Activated T-cell treated with anti-CD3 and anti-CD28 coated beads, Interleukin-2, amount 50 U/mL, for 48 hours (primary cell): ENCODE data around the gene SEL1L.
"Not testable (repeated sequence)": the region's sequence is repeated elsewhere in the genome, so short reads cannot be mapped to it uniquely, and the experiment has no call there.

Experiments
- DNase-seq, 2 experiments: peaks; one replicate each; pipeline ENCODE4 v3.0.0-alpha.2; 2020

Gene SEL1L

GRCh38 chr14:81523616-81524015, 10.0 kb downstream of the SEL1L start:
- no peak for DNase-seq

GRCh38 chr14:81523016-81523415, 10.6 kb downstream of the SEL1L start:
- no peak for DNase-seq

DNA sequence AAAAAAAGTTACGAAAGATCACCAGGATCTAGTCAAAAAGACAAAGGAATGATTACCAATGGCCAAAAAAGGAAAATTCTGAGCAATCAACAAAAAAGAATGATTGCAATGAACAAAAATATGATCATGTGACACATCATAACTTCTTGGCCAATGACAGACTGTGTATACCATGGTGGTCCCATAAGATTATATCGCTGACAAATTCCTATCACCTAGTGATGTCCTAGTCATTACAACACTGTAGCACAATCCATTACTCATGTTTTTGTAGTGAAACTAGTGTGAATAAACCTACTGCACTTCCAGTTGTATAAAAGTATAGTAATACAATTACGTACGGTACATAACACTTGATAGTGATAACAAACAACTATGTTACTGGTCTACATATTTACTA, 12.3 kb downstream of the SEL1L start:
- no peak for DNase-seq

GRCh38 chr14:81519200-81520011, 14.2 kb downstream of the SEL1L start:
- no peak for DNase-seq

DNA sequence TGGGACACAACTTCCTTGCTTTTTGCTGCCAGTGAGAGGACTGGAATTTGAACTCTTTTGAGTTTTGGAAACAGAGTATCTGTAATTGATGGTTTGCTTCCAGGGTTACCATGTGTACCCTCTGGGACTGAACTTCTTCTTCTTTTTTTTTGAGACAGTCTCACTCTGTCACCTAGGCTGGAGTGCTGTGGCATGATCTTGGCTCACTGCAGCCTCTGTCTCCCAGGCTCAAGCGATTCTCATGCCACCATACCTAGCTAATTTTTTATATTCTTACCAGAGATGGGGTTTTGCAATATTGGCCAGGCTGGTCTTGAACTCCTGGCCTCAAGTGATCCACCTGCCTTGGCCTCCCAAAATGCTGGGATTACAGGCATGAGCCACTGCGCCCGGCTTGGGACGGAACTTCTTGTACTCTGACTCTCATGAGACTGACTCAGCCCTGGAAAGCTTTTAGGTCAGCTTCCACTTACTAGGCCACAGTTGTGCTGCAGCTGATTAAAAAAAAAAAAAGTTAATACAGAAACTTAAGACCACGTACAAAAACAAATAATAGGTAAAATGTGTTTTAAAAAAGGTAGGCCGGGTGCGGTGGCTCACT, 15.8 kb downstream of the SEL1L start:
- no peak for DNase-seq

DNA sequence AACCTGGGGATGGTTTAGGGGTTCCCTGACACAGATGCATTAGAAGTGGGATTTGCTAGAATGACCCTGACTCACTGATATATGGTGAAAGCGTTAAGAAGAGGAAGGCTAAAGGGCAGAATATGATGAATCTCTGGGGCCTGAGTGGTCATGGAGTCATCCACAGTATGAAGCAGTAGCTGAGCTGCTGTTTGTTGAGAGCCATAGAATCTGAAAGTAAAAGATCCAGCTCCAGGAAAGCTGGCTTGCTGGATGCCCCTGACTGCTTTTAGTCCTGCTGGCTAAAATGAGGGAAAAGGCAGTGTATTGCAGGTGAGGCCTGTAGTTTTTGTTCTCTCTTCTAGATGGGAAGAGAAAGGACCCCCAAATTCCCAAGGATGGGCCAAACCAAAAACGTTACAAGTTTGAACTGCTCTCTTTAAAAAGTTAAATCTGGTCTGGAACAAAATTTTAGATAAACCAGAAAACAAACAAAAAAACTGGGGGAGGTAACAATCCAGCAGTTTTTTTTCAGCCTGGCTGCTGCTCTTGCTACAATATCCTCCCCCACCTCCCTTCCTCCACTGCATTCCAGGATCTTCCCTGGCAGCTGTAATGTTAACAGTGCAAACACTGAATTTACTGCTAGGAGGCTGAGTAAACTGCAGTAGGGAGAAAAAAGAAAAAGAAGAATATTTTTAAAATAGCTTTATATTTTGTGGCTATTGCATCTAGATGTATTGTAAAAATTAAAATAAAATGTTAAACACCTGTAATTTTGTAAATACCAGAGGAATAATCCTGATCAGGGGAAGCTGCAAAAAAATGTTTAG, 16.5 kb downstream of the SEL1L start:
- no peak for DNase-seq

DNA sequence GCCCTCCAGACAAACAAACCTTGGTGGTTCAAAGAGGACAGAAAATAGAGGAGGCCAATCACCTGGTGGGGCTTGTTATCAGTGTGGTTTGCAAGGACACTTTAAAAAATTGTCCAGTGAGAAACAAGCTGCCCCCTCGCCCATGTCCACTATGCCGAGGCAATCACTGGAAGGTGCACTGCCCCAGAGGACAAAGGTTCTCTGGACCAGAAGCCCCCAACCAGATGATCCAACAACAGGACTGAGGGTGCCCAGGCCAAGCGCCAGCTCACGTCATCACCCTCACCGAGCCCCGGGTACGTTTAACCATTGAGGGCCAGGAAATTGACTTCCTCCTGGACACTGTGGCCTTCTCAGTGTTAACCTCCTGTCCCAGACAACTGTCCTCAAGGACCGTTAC, 17.7 kb downstream of the SEL1L start:
- DNase-seq: not testable (repeated sequence)

GRCh38 chr14:81512826-81513225, 20.8 kb downstream of the SEL1L start:
- DNase-seq: not testable (repeated sequence)

DNA sequence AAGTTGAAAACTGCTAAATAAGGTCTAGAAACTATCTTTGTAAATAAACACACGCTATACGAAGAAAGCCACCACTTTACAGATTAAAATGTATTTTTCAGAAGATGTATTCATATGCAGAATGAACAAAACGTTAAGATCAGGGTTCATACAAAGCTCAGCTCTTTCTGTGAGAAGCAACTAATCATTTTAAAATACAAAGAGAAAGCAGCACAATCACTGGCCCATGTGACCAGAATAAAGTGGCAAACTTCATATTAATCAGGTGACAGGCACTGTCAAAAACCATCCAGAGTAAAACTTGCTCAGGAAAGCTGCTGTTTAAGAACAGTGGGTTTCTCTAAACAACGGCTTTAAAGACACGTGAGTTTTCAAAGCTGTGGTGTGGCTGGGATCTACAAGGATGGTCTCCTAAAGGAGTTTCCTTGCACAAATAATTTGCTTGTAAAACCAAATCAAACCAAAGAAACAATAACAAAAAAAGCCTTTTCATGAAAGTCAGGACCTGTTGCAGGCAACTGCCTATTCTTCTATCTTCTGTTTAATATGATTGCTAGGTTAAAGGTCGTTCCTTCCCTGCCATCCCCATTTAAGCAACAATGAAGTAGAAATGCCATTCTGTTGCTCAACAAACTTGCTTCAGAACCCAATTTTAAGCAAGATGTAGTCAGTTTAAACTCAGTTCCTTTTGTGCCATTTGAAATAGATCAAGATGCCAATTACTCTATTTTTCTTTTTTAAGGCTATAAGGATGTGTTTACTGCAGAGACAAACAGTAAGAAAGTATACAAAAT, 22.3 kb downstream of the SEL1L start:
- DNase-seq: no peak

DNA sequence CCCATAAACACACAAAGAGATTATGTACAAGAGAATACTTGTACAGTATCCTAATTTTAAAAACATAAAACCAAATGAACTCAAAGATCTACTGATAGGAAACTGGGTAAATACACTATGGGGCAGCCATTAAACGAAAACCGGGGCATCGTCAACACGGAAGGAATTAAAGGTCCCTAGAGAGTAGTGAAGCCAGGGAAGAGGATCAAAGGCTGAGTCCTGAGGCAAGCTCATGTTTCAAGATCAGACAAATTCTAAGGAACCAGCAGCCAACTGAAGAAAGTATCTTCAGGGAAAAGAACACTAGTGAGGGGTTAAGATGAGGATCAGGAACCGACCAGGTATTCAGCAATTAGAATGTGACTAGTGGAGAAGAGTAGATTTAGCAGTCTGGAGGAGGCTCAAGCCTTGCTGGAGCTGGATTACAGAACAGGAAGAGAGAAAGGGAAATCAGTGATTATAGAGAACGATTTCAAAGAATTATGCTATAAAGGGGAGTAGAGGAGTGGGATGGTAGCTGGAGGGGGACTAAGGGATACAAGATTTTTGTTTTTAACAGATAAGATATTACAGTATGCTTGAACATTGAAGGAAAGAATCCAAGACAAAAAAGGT, 23.7 kb downstream of the SEL1L start:
- no peak for DNase-seq

- no peak for DNase-seq
Observed at GRCh38 chr14:81509321-81509720, 24.3 kb downstream of the SEL1L start.

DNA sequence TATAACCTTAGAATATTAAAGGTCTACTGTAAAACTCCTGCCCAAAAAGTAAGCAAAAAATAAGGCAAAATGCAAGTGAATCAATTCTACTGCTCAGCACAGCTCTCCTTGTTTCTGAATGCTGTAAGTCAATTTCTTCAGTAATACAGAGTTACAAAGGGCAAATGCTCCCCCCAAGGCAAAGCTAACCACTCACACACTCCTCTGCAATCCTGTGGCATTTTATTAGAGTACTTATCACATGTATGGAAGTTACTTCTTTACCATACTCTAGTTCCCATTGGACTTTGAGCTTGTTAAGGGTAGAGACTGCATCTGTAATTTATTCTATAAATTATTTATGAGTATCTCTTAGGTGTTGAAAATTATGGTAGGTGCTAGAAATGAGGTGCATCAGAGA, 27.2 kb downstream of the SEL1L start:
- no peak for DNase-seq

DNA sequence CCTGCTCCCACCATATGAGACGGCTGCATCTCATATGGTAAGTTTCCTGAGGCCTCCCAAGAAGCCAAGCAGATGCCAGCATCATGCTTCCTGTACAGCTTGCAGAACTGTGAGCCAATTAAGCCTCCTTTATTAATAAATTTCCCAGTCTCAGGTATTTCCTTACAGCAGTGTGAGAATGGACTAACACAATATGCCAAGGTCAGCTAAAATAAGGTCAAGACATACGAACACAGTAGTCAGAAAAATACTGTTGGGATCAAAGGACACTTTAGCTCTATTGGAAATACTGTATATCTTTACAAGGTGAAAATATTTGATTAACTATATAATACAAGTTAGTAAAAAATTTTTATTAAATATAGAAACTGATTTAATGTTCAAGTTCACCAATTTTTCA, 28.8 kb downstream of the SEL1L start:
- no peak for DNase-seq

- DNase-seq: no peak
Observed at GRCh38 chr14:81485781-81486180, 47.9 kb downstream of the SEL1L start.

GRCh38 chr14:81485372-81485771, 48.3 kb downstream of the SEL1L start:
- DNase-seq: no peak

DNA sequence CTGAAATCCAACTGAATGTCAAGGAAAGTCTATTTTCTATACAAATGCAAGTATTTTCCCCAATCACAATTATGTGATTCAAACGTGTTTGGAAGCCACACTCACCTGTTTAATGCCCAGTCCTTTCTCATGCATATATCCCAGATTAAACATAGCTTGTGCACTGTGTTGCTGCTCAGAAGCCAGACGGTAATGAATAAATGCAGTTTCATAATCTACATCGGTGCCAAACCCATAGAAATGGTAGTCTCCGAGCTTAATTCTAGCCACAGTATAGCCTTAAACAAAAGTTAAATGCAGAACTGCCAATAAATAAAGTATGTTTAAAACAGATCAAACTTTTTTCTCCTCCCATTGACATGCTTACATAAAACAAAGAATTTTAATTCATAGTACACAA, 49.5 kb downstream of the SEL1L start:
- DNase-seq: no peak

DNA sequence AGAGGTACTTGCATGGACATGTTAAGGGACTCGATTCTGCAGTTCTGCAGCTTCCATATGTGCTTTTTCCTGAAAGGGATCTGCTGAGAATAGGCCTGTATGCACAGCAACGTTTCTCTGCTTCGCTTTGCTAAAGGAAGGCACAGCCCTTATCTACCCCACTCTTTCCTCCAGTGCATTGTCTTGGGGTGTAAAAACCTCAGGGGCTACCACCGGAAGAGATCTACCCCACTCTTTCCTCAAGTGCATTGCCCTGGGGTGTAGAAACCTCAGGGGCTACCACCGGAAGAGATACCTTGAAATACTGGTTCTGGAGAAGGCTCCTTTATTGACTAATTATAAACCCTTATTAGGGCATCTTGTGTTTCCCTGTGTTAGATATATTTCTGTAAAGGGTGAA, 52.9 kb downstream of the SEL1L start:
- DNase-seq: no peak

- DNase-seq: no peak
Observed at GRCh38 chr14:81478446-81478845, 55.2 kb downstream of the SEL1L start.

- DNase-seq: no peak
Observed at GRCh38 chr14:81476816-81477215, 56.8 kb downstream of the SEL1L start.

DNA sequence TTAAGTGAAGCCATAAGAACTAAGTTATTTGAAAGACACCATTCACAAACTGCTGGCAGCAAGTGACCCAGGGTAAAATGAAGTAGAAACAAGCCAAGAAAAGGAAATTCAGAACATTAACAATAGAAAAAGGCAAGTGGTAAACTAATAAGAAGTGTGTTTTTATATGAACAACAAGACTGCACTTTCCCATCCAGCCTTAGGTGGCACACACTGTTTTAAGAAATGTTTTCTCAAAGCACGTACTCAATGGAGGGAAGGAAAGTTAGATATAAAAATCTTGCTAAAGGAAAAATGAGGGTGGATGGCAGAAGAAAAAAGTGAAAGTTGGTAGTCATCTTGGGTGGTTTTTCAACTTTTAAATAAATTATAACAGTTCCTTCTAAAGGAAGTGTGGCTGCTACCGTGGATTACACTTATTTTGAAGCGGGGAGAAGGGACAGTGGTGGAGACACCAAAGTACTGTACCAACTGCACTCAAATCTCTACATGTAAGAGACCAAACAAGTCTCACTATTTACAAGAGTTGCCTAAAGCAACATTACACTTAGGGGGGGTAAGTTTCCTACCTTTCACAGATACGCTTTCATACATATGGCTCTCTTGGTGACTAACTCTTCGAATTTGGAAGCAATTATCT, 58.8 kb downstream of the SEL1L start:
- DNase-seq: no peak

- no peak for DNase-seq
Observed at GRCh38 chr14:81474148-81474492, 59.5 kb downstream of the SEL1L start.
